ENCODE measurements around the gene TBX19. TPM values are rescaled to one million over a fixed set of nuclear protein-coding genes. Genes with fewer than 3 reads are reported as not detected.
A peak's percentile ranks its signal among the peaks of the same experiment; 100 is the strongest.

The TBX19 gene
- total RNA-seq (2021) = 1.2 to 1.3 TPM (median 1.2 TPM) in 3 replicates
- Bru-seq, nascent RNA = percentile 40 among the genes with signal in this experiment
- long read RNA-seq, experiment 1, partial matches to known transcripts = 0 of 2 reads
- long read RNA-seq, experiment 1, other reads (novel, unspliced or antisense) = 1 of 2 reads
- long read RNA-seq, experiment 2 = 0 reads
- long read RNA-seq, experiment 3 = 0 reads

DNA sequence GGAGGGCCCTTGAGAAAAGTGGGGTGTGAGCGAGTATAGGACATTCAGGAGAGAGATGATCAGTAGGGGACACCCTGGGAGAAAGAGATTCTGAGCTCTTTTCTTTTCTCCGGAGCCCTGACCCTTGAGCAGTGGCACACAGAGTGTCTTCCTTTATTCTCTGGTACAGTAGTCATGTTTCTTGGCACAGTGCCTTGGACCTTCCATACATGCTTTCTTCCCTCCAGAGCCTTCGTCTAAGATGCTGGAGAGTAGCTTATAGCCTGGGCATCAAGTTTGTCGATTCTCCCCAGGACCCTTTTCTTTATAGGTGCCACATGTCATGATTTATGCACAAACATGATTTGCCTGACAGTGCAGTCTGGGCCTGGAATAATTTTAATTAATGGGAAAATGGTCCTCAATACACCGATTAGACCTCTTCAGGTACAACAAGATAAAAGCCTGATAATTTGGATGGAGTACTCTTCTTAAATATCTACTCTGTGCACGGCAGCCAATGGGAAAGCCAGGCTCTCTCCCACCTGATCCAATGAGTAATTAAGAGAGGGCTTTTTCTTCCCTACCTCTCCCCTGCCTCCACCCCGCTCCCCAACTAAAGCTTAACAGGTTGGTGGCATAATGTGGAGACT lies at the start of gene TBX19:
TSS of gene TBX19 (plus strand) at position 582 of the 632 bp plus-strand sequence. CDS start 214 bp downstream, outside the sequence.
- Mint-ChIP-seq H3K4me1 (peaks cover 19% of the 10 kb centered on the region), H3K4me3 (no peak within 1 kb of the TSS), H3K36me3 (no peaks in the 10 kb centered on the region), H3K9me3 (peaks cover 9% of the 10 kb centered on the region), H3K27ac (no peak within 1 kb of the TSS), H3K27me3 (ENCODE audit: low read depth) (no peaks in the 10 kb centered on the region; the same call in 1 of the 2 replicates)
- CTCF ChIA-PET = interaction anchor here (0.9 to 1.8 kb wide), 2 partner anchors 45 to 62 kb away, joined by 3 to 5 read pairs; no protein-coding TSS in a partner anchor
- ATAC-seq (no peak; the same call in 1 of the 2 replicates), DNase-seq (ENCODE audit: low spot score) (no peak)
- TF ChIP-seq, protein P1, sequence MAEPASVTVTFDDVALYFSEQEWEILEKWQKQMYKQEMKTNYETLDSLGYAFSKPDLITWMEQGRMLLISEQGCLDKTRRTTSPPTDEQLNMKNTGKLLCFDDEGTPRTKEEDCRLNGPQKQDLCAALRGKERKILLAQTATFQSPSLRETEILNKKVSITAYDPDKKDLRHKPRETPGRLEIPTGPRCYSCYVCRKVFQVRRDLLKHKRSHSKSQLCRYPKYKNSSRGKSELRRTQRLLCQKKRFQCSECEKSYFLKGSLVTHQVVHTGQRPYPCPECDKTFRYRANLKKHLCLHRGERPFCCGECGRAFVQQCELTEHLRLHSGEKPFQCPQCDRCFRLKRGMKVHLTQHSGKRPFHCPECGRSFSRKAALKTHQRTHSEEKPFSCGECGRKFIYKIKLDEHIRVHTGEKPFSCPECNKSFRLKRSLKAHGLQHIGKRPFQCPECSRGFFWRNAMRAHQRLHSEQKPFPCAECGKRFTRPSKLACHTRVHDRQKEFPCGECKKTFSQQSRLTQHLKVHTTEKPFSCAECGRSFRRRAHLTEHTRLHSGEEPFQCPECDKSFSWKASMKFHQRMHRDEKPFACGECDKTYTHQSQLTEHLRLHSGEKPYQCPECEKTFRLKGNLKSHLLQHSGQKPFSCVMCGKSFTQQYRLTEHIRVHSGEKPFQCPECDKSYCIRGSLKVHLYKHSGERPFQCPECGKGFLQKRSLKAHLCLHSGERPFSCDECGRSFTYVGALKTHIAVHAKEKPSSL (CRISPR knock-in tag; conservative IDR thresholded peaks at IDR 0.05) = no peak
- POLR2A ChIA-PET = no interaction called here

DNA sequence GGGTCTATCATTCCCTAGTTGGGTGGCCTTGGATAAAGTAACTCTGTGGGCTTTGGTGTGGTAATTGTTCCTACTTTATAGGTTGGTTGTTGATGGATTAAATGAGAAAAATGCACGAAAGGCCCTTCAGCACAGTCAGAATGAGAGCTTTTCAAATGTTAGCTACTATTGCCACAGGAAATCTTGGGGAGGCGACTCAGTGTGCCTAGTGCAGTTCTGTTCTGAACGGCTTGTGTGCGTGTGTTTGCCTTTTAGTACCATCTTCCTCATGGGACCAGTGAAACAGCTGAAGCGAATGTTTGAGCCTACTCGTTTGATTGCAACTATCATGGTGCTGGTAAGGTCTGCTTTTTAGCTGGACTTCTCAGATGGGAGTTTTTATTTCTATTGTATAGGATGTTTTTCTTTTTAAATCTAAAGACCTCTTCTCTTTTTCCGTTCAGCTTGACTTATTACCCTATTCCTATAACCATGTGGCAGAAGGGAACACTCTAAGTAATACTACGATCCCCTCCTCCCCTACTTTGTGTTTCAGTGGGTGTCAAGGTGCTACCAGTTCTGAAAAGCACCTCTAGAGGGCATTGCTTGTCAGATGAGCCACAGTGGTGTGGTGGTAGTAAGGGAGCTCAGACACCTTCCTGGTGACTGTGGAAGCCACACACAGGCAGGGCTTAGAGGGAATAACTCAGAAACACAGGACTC lies 45.7 kb upstream of the TBX19 start:
- no peaks in the 10 kb centered on the region for H3K4me1 Mint-ChIP-seq
- ChIA-PET CTCF (interaction anchor here (0.5 to 2.3 kb wide), 56 partner anchors 9 to 518 kb away, joined by 3 to 39 read pairs (median 4); partner anchors contain the start of genes GPR161, SFT2D2, TBX19 and TIPRL), POLR2A (interaction anchor here (0.6 to 2.0 kb wide), 2 partner anchors 9 to 1222 kb away, joined by 4 to 7 read pairs; partner anchors contain the start of gene SFT2D2)
- no peak overlapping the region for H3K4me3 Mint-ChIP-seq
- peaks cover 26% of the 10 kb centered on the region for H3K36me3 Mint-ChIP-seq
- ATAC-seq = peak; percentile 100
- no peaks in the 10 kb centered on the region for H3K9me3 Mint-ChIP-seq
- no peaks in the 10 kb centered on the region for H3K27me3 Mint-ChIP-seq (ENCODE audit: low read depth)
- TF ChIP-seq STAT6 (CRISPR knock-in tag; conservative IDR thresholded peaks at IDR 0.05; ENCODE audit: low read depth) (no peak), CTCF (IDR thresholded peaks at IDR 0.05) (peak; percentile 68)
- no peak overlapping the region for H3K27ac Mint-ChIP-seq
- peak; percentile 43 for DNase-seq (ENCODE audit: low spot score)

DNA sequence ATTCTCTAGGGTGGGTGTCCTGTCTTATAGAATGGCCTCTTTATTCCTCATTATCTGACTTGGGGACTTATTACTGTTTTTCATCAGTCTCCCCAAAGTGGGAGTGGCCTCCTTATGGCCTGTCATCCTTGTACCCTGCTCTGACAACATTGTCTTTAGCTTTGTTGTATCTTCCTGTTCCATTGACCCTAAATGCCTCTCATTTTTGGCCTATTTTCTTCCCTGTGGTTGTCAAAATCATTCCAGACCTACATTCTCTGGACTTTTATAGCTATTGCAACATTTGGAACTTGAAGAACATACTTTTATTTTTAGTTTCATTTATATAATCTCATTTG lies 45.2 kb upstream of the TBX19 start:
- no peaks in the 10 kb centered on the region for H3K27me3 Mint-ChIP-seq (ENCODE audit: low read depth)
- DNase-seq (ENCODE audit: low spot score) (no peak), ATAC-seq (no peak; the same call in 1 of the 2 replicates)
- CTCF ChIA-PET = interaction anchor here (0.5 to 2.3 kb wide), 53 partner anchors 8 to 519 kb away, joined by 3 to 39 read pairs (median 4); partner anchors contain the start of genes GPR161, SFT2D2, TBX19 and TIPRL
- POLR2A ChIA-PET = interaction anchor here (2.0 kb wide), 1 partner anchor 10 kb away, joined by 7 read pairs; the partner anchor contains the start of gene SFT2D2
- no peak overlapping the region for H3K27ac Mint-ChIP-seq
- no peaks in the 10 kb centered on the region for H3K9me3 Mint-ChIP-seq
- peaks cover 30% of the 10 kb centered on the region for H3K36me3 Mint-ChIP-seq
- no peaks in the 10 kb centered on the region for H3K4me1 Mint-ChIP-seq
- H3K4me3 Mint-ChIP-seq = no peak overlapping the region
- TF ChIP-seq ZNF138 (CRISPR knock-in tag; conservative IDR thresholded peaks at IDR 0.05) (no peak), RORB (CRISPR knock-in tag; IDR thresholded peaks at IDR 0.05) (no peak), CTCF (IDR thresholded peaks at IDR 0.05) (no peak), SMAD4 (CRISPR knock-in tag; IDR thresholded peaks at IDR 0.05) (no peak), FOXP1 (CRISPR knock-in tag; IDR thresholded peaks at IDR 0.05; ENCODE audit: borderline replicate concordance) (no peak), NFE2L1 (CRISPR knock-in tag; IDR thresholded peaks at IDR 0.05) (no peak), ATF3 (CRISPR knock-in tag; conservative IDR thresholded peaks at IDR 0.05) (no peak), HMGA2 (CRISPR knock-in tag; IDR thresholded peaks at IDR 0.05) (no peak)
- TF ChIP-seq, protein P2, sequence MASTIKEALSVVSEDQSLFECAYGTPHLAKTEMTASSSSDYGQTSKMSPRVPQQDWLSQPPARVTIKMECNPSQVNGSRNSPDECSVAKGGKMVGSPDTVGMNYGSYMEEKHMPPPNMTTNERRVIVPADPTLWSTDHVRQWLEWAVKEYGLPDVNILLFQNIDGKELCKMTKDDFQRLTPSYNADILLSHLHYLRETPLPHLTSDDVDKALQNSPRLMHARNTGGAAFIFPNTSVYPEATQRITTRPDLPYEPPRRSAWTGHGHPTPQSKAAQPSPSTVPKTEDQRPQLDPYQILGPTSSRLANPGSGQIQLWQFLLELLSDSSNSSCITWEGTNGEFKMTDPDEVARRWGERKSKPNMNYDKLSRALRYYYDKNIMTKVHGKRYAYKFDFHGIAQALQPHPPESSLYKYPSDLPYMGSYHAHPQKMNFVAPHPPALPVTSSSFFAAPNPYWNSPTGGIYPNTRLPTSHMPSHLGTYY (CRISPR knock-in tag; IDR thresholded peaks at IDR 0.05) = no peak
- TF ChIP-seq, protein P3, sequence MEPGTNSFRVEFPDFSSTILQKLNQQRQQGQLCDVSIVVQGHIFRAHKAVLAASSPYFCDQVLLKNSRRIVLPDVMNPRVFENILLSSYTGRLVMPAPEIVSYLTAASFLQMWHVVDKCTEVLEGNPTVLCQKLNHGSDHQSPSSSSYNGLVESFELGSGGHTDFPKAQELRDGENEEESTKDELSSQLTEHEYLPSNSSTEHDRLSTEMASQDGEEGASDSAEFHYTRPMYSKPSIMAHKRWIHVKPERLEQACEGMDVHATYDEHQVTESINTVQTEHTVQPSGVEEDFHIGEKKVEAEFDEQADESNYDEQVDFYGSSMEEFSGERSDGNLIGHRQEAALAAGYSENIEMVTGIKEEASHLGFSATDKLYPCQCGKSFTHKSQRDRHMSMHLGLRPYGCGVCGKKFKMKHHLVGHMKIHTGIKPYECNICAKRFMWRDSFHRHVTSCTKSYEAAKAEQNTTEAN (CRISPR knock-in tag; IDR thresholded peaks at IDR 0.05) = no peak
